ENCODE measurements around the gene RAB1B. TPM values are rescaled to one million over a fixed set of nuclear protein-coding genes. Genes with fewer than 3 reads are reported as not detected.

RAB1B gene
- total RNA-seq, result 61.2 and 88.6 TPM in 2 replicates

GRCh38 chr11:66268244-66268951 lies at the start of gene RAB1B:
Gene RAB1B, plus strand, starts transcription at chr11:66268639. Its CDS starts 41 bp downstream, at chr11:66268680.

GRCh38 chr11:66277471-66278362 lies 9.3 kb downstream of the RAB1B start, which contains the start of gene CNIH2:
Gene CNIH2, plus strand, starts transcription at chr11:66278175. Its CDS starts 282 bp downstream, at chr11:66278457.

GRCh38 chr11:66288671-66289547 lies 20.5 kb downstream of the RAB1B start, which contains the start of gene YIF1A:
Gene YIF1A, minus strand, starts transcription at chr11:66289143. Its CDS starts 158 bp downstream, at chr11:66288985.

GRCh38 chr11:66291706-66292542 lies 23.5 kb downstream of the RAB1B start, which contains the start of gene TMEM151A:
Gene TMEM151A, plus strand, starts transcription at chr11:66291894. Its CDS starts 120 bp downstream, at chr11:66292014.

GRCh38 chr11:66316849-66317251 lies 48.4 kb downstream of the RAB1B start, which contains the start of gene CD248:
Gene CD248, minus strand, starts transcription at chr11:66317044. Its CDS starts 17 bp downstream, at chr11:66317027.

Other genes starting within 250 kb of the RAB1B start
- not detected in 2 replicates for gene CATSPER1, start 242.2 kb upstream of the RAB1B start, total RNA-seq
- gene GAL3ST3, start 219.5 kb upstream of the RAB1B start, total RNA-seq, result not detected in 2 replicates
- gene SF3B2, start 216.3 kb upstream of the RAB1B start, total RNA-seq, result 103 and 117 TPM in 2 replicates
- gene PACS1, start 198.4 kb upstream of the RAB1B start, total RNA-seq, result 7.5 and 34.8 TPM in 2 replicates
- 23.2 and 49.8 TPM in 2 replicates for gene KLC2, start 10.9 kb upstream of the RAB1B start, total RNA-seq
- under 0.01 and 0.14 TPM in 2 replicates for gene CNIH2, start 9.5 kb downstream of the RAB1B start, total RNA-seq
- 121 and 221 TPM in 2 replicates for gene YIF1A, start 20.5 kb downstream of the RAB1B start, total RNA-seq
- under 0.01 and 0.07 TPM in 2 replicates for gene TMEM151A, start 23.3 kb downstream of the RAB1B start, total RNA-seq
- gene CD248, start 48.4 kb downstream of the RAB1B start, total RNA-seq, result 0.68 and 1.2 TPM in 2 replicates
- 19.5 and 32.3 TPM in 2 replicates for gene RIN1, start 67.8 kb downstream of the RAB1B start, total RNA-seq
- gene BRMS1, start 76.5 kb downstream of the RAB1B start, total RNA-seq, result 58.2 and 74.8 TPM in 2 replicates
- 8.5 and 13.7 TPM in 2 replicates for gene B4GAT1, start 79.0 kb downstream of the RAB1B start, total RNA-seq
- gene SLC29A2, start 103.1 kb downstream of the RAB1B start, total RNA-seq, result 3.1 and 6.0 TPM in 2 replicates
- gene NPAS4, start 152.4 kb downstream of the RAB1B start, total RNA-seq, result not detected in 2 replicates
- 24.6 and 34.2 TPM in 2 replicates for gene MRPL11, start 170.2 kb downstream of the RAB1B start, total RNA-seq
- 9.6 and 14.3 TPM in 2 replicates for gene PELI3, start 198.3 kb downstream of the RAB1B start, total RNA-seq
- gene DPP3, start 211.8 kb downstream of the RAB1B start, total RNA-seq, result 62.5 and 70.9 TPM in 2 replicates
- gene BBS1, start 242.0 kb downstream of the RAB1B start, total RNA-seq, result 5.5 and 20.1 TPM in 2 replicates

Data from nasal cavity respiratory epithelium epithelial cell of viscerocranial mucosa (primary cell).